ENCODE results near the gene KLHL5. TPM values are rescaled to one million over a fixed set of nuclear protein-coding genes. Genes with fewer than 3 reads are reported as not detected.

The KLHL5 gene
- total and polyA plus RNA-seq, 9 of the 15 experiments (the other 6 are each of a cell fraction or from before 2014, with no cell fraction given) = 8.0 to 30.8 (median 22.1) TPM

DNA sequence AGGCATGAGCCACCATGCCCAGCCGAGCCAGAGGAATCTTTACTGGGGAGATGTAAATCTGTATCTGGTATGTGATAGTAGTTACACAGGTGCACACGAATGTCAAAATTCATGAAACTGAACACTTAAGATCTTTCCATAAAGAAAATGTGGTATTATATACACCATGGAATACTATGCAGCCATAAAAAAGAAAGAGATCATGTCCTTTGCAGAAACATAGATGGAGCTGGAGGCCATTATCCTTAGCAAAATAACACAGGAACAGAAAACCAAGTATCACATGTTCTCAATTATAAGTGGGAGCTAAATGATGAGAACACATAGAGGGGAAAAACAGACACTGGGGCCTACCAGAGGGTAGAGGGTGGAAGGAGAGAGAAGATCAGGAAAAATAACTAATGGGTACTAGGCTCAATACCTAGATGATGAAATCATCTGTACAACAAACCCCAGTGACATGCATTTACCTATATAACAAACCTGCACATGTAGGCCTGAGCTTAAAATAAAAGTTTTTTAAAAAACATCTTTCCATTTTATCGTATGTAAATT lies 37.6 kb upstream of the KLHL5 start (continued):
- TF ChIP-seq ZBTB5 (IDR thresholded peaks at IDR 0.05) (no peak), ZNF75A (CRISPR knock-in tag; IDR thresholded peaks at IDR 0.05) (no peak), ZBTB12 (CRISPR knock-in tag; IDR thresholded peaks at IDR 0.05) (no peak), BRD4 (IDR thresholded peaks at IDR 0.05) (no peak), KAT7 (CRISPR knock-in tag; IDR thresholded peaks at IDR 0.05; ENCODE audit: borderline replicate concordance) (no peak), PTTG1 (tag; IDR thresholded peaks at IDR 0.05; ENCODE audit: low read depth) (no peak), NFE2 (IDR thresholded peaks at IDR 0.05; ENCODE audit: low read depth) (no peak), KLF6 (CRISPR knock-in tag; IDR thresholded peaks at IDR 0.05; ENCODE audit: borderline replicate concordance) (no peak), POLR2H (tag; IDR thresholded peaks at IDR 0.05; ENCODE audit: low read depth) (no peak), PTRF (tag; IDR thresholded peaks at IDR 0.05) (no peak), THAP12 (CRISPR knock-in tag; IDR thresholded peaks at IDR 0.05) (no peak), CAMTA2 (CRISPR knock-in tag; conservative IDR thresholded peaks at IDR 0.05) (no peak), POLR3A (IDR thresholded peaks at IDR 0.05; ENCODE audit: borderline replicate concordance, extremely low read depth, insufficient read depth, insufficient read length) (no peak), RBM25 (IDR thresholded peaks at IDR 0.05; ENCODE audit: low read depth, low read length, severe bottlenecking) (peak; percentile 72), ZKSCAN1 (IDR thresholded peaks at IDR 0.05; ENCODE audit: low read depth, low read length) (no peak), CHD1 (IDR thresholded peaks at IDR 0.05; ENCODE audit: low read length) (no peak), CTBP1 (IDR thresholded peaks at IDR 0.05; ENCODE audit: borderline replicate concordance) (no peak), BCOR (IDR thresholded peaks at IDR 0.05) (peak; percentile 70; the same call in 1 of the 2 replicates), NONO (IDR thresholded peaks at IDR 0.05; ENCODE audit: low read depth in 2 of 2, low read length in 1 of 2) (no peak), MCM7 (IDR thresholded peaks at IDR 0.05) (no peak), ATF7 (IDR thresholded peaks at IDR 0.05) (no peak), CXXC5 (CRISPR knock-in tag; IDR thresholded peaks at IDR 0.05) (no peak), NELFE (IDR thresholded peaks at IDR 0.05; ENCODE audit: insufficient read depth, insufficient read length) (no peak), HDAC2 (IDR thresholded peaks at IDR 0.05) (0 out of 2 replicates have a peak, but pooled peaks have one; percentile 15), CBX2 (IDR thresholded peaks at IDR 0.05; ENCODE audit: insufficient read depth, low read length, poor library complexity, severe bottlenecking) (no peak), ZC3H11A (IDR thresholded peaks at IDR 0.05; ENCODE audit: low read depth, low read length) (no peak), SMARCB1 (IDR thresholded peaks at IDR 0.05; ENCODE audit: insufficient read length, low read depth) (no peak)
